ENCODE results near the gene BAG2.

Gene BAG2

GRCh38 chr6:57224769-57225515 lies 52.8 kb downstream of the BAG2 start:
- DNase-seq = no peak

DNA sequence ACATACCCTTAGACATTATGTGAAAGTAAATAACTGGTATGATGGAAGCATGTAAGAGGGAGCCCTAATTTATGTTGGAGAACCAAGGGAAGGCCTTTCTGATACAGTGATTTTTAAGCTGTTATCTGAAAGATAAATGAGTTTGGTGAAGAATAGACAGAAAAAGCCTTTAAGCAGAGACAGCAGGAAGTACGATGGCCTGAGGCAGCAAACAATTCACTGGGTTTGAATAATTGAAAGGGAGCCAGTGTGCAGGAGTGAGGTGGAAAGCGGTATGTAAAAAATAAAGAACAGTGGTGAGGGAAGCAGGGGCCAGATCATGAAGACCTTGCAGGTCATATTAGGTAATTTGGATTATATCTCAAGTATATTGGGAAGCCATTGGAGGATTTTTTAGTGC lies 54.1 kb downstream of the BAG2 start:
- DNase-seq = no peak

Measured in NCI-H446 treated with DMSO at 0.1 percent for 48 hours (cell line).